B cell (primary cell): ENCODE results near the gene SNX32. TPM values are rescaled to one million over a fixed set of nuclear protein-coding genes. Genes with fewer than 3 reads are reported as not detected.

ENCODE experiments used
- ATAC-seq: fragments of 200-7000 bp; cut with Tn5 transposase; one replicate; pipeline ENCODE4 v1.10.0; 2021; ENCODE audit warnings: low read depth, mild to moderate bottlenecking, moderate number of reproducible peaks, moderate library complexity
- CTCF ChIA-PET: fragments of 350-600 bp; sonication (Branson Sonifier 250); formaldehyde crosslinking; loops from one replicate; lab custom pipeline; 2021; ENCODE audit warnings: antibody characterized with exemption, inconsistent platforms; lab: Charles Lee
- POLR2A ChIA-PET: fragments of 350-600 bp; sonication (Branson Sonifier 250); formaldehyde crosslinking; loops from one replicate; lab custom pipeline; 2021; ENCODE audit warnings: antibody characterized with exemption; lab: Charles Lee
- DNase-seq: peaks from one replicate; pipeline ENCODE4 v3.0.0; 2013
- H2AFZ ChIP-seq: 2 replicates; pipeline ENCODE4 v1.6.1; 2012; ENCODE audit warnings: mild to moderate bottlenecking, low read depth, low read length; ENCODE audit not compliant: insufficient read depth, poor library complexity, severe bottlenecking
- H3K27ac ChIP-seq, 2 donors: 1 replicate in 1 of 2; 2 replicates in 1 of 2; pipeline ENCODE4 v1.5.1; 2012 to 2013; ENCODE audit warnings: low read length in 2 of 2, mild to moderate bottlenecking in 2 of 2, moderate library complexity in 1 of 2
- H3K27me3 ChIP-seq, 4 experiments: fragments of 200-600 bp in 1 of 4; sonication (generic) in 1 of 4; replicated peaks in 1 of 4; 1 replicate in 2 of 4; 2 replicates in 2 of 4; pipeline versions ENCODE4 v1.6.1 to v1.7.0; 2013 to 2016; ENCODE audit warnings: low read length in 3 of 4, mild to moderate bottlenecking in 2 of 4, mixed read lengths in 1 of 4, moderate library complexity in 1 of 4; ENCODE audit not compliant: insufficient read depth in 4 of 4, control insufficient read depth in 3 of 4; ENCODE audit errors: control extremely low read depth in 1 of 4
- H3K36me3 ChIP-seq, 2 experiments: replicated peaks in 1 of 2; 1 replicate in 1 of 2; 2 replicates in 1 of 2; pipeline versions ENCODE4 v1.6.1 to v1.7.1; 2013; ENCODE audit warnings: low read length in 1 of 2; ENCODE audit not compliant: insufficient read depth in 2 of 2, control insufficient read depth in 1 of 2; ENCODE audit errors: control extremely low read depth in 1 of 2, extremely low read depth in 1 of 2
- H3K4me1 ChIP-seq, 2 donors: fragments of 200-600 bp in 1 of 2; sonication (generic) in 1 of 2; 1 replicate in 1 of 2; 2 replicates in 1 of 2; pipeline versions ENCODE4 v1.5.1 to v1.6.1; 2013 to 2017; ENCODE audit warnings: low read length in 2 of 2; ENCODE audit not compliant: control insufficient read depth in 2 of 2, insufficient read depth in 2 of 2
- H3K4me2 ChIP-seq: replicated peaks from 2 replicates; pipeline ENCODE3; 2012; ENCODE audit warnings: mild to moderate bottlenecking, low read depth, low read length; ENCODE audit not compliant: poor library complexity, severe bottlenecking
- H3K4me3 ChIP-seq, 5 experiments: fragments of 200-600 bp in 1 of 5; sonication (generic) in 1 of 5; 1 replicate in 3 of 5; 2 replicates in 2 of 5; pipeline versions ENCODE4 v1.5.1 to v1.7.0; 2011 to 2016; ENCODE audit warnings: low read length in 4 of 5, mild to moderate bottlenecking in 4 of 5, low read depth in 2 of 5, control low read depth in 1 of 5, moderate library complexity in 1 of 5; ENCODE audit not compliant: insufficient read depth in 1 of 5; ENCODE audit errors: control extremely low read depth in 1 of 5, extremely low read depth in 1 of 5
- H3K79me2 ChIP-seq: fragments of 200-600 bp; sonication (generic); one replicate; pipeline ENCODE4 v1.6.0; 2016; ENCODE audit warnings: low read length; ENCODE audit not compliant: control insufficient read depth, insufficient read depth
- H3K9ac ChIP-seq: fragments of 200-600 bp; sonication (generic); 2 replicates; pipeline ENCODE4 v1.6.1; 2017; ENCODE audit warnings: mild to moderate bottlenecking, low read length, moderate library complexity
- H3K9me3 ChIP-seq, 3 donors: one replicate each; pipeline versions ENCODE4 v1.6.1 to v1.7.1; 2013; ENCODE audit warnings: low read length in 2 of 3; ENCODE audit not compliant: control insufficient read depth in 2 of 3, insufficient read depth in 1 of 3; ENCODE audit errors: control extremely low read depth in 1 of 3
- H4K20me1 ChIP-seq: 2 replicates; pipeline ENCODE4 v1.6.0; 2012; ENCODE audit warnings: mild to moderate bottlenecking, low read length; ENCODE audit not compliant: insufficient read depth, control insufficient read depth, poor library complexity, severe bottlenecking
- H3K27ac Mint-ChIP-seq: one replicate; pipeline ENCODE4 v1.8.0; 2021; ENCODE audit warnings: mixed read lengths
- H3K27me3 Mint-ChIP-seq: one replicate; pipeline ENCODE4 v1.8.0; 2021; ENCODE audit warnings: mixed read lengths
- H3K4me1 Mint-ChIP-seq: one replicate; pipeline ENCODE4 v1.8.0; 2021; ENCODE audit warnings: mixed read lengths
- H3K4me3 Mint-ChIP-seq: one replicate; pipeline ENCODE4 v1.8.0; 2021; ENCODE audit warnings: mixed read lengths
- H3K9me3 Mint-ChIP-seq: one replicate; pipeline ENCODE4 v1.8.0; 2022; ENCODE audit warnings: mixed read lengths; ENCODE audit not compliant: insufficient read depth
- CTCF ChIP-seq: fragments of 200-600 bp; IDR thresholded peaks from one replicate; pipeline ENCODE4 v1.8.0; 2022; ENCODE audit warnings: antibody characterized with exemption, mild to moderate bottlenecking
- EZH2 ChIP-seq: IDR thresholded peaks from 2 replicates; pipeline ENCODE4 v1.6.1; 2012; ENCODE audit warnings: borderline replicate concordance, low read depth, mild to moderate bottlenecking, moderate library complexity, low read length; ENCODE audit not compliant: insufficient read depth, poor library complexity, severe bottlenecking
- WGBS: methylation state at CpG from one replicate; pipeline ENCODE4 v1.1.5; 2013; ENCODE audit warnings: missing lambda C conversion rate; ENCODE audit not compliant: insufficient coverage; 5-methylcytosine and 5-hydroxymethylcytosine counted together
- intact Hi-C: fragments of 100-400 bp; cut with micrococcal nuclease; formaldehyde crosslinking; loops from one replicate; pipeline ENCODE4 v1.10.0; 2022
- polyA plus RNA-seq: library from polyadenylated mRNA; depleted of rRNA; stranded (reverse); fragments of >200 nt; gene quantifications from 2 replicates; pipeline ENCODE4 v1.2.3, GENCODE V29; 2012
- total RNA-seq, 2 donors: library from RNA; stranded (reverse); fragments of 120-200 nt in 1 of 2; gene quantifications; 1 replicate in 1 of 2; 2 replicates in 1 of 2; pipeline versions ENCODE4 v1.2.3 to v1.2.4, GENCODE V29; 2013 to 2022

The SNX32 gene
- total and polyA plus RNA-seq, 2 donors (not counting 1 experiment from before 2014, with no cell fraction given), result 0.57 to 0.89 TPM

GRCh38 chr11:65869643-65870306, 36.0 kb downstream of the SNX32 start:
- Histone ChIP-seq H3K27ac (no peak overlapping the region), H3K27me3 (no peaks in the 10 kb centered on the region), H3K4me1 (peaks cover 10 to 29% of the 10 kb centered on the region in 2 donors), H3K4me3 (no peak overlapping the region), H4K20me1 (peaks cover 3% of the 10 kb centered on the region), H2AFZ (no peak overlapping the region), H3K9me3 (no peaks in the 10 kb centered on the region), H3K36me3 (peaks cover 0 to 17% of the 10 kb centered on the region in 2 experiments), H3K4me2 (no peak overlapping the region), H3K9ac (no peak overlapping the region), H3K79me2 (no peaks in the 10 kb centered on the region)
- Mint-ChIP-seq H3K27ac (peak overlapping the region; percentile 41), H3K27me3 (peaks cover 5% of the 10 kb centered on the region), H3K4me1 (peaks cover 29% of the 10 kb centered on the region), H3K4me3 (no peak overlapping the region), H3K9me3 (no peaks in the 10 kb centered on the region)
- 77% methylated on average over 23 of the region's 24 CpGs for WGBS
- POLR2A ChIA-PET, result interaction anchor here (1.2 to 3.6 kb wide), 2 partner anchors 9 kb away, joined by 4 to 20 read pairs; partner anchors contain the start of gene MUS81
- DNase-seq (no peak), ATAC-seq (no peak)
- intact Hi-C loops, result loop anchor here (5.0 kb wide), 1 partner anchor 183 kb away; the partner anchor contains the start of gene SF3B2
- TF ChIP-seq EZH2, result no peak
- CTCF ChIA-PET, result interaction anchor here (0.6 to 7.0 kb wide), 3 partner anchors 10 to 882 kb away, joined by 3 to 71 read pairs (median 65); partner anchors contain the start of genes CCDC85B, CFL1, FIBP and MUS81

GRCh38 chr11:65870307-65870658, 36.5 kb downstream of the SNX32 start:
- WGBS, result 37% methylated on average over 10 of the region's 11 CpGs
- Histone ChIP-seq H3K4me3 (no peak overlapping the region), H3K4me2 (no peak overlapping the region), H3K27me3 (no peaks in the 10 kb centered on the region), H3K27ac (no peak overlapping the region), H3K36me3 (peaks cover 0 to 12% of the 10 kb centered on the region in 2 experiments), H3K9me3 (no peaks in the 10 kb centered on the region), H3K79me2 (no peaks in the 10 kb centered on the region), H4K20me1 (no peaks in the 10 kb centered on the region), H3K4me1 (peaks cover 10 to 29% of the 10 kb centered on the region in 2 donors), H3K9ac (no peak overlapping the region), H2AFZ (no peak overlapping the region)
- Mint-ChIP-seq H3K9me3 (no peaks in the 10 kb centered on the region), H3K4me3 (peak overlapping the region; percentile 32), H3K4me1 (peaks cover 29% of the 10 kb centered on the region), H3K27me3 (peaks cover 5% of the 10 kb centered on the region), H3K27ac (peak overlapping the region; percentile 11)
- intact Hi-C loops, result loop anchor here (5.0 kb wide), 1 partner anchor 182 kb away; the partner anchor contains the start of gene SF3B2
- TF ChIP-seq CTCF, result no peak
- no peak for TF ChIP-seq EZH2
- ChIA-PET POLR2A (interaction anchor here (1.2 to 3.6 kb wide), 3 partner anchors 10 to 230 kb away, joined by 3 to 24 read pairs (median 20); partner anchors contain the start of genes FIBP and MUS81), CTCF (interaction anchor here (6.7 to 7.0 kb wide), 2 partner anchors 11 to 17 kb away, joined by 65 to 71 read pairs; partner anchors contain the start of genes CCDC85B, CFL1, FIBP and MUS81)
- ATAC-seq (no peak), DNase-seq (no peak)
